ENCODE measurements around the gene MMP14.

DNA sequence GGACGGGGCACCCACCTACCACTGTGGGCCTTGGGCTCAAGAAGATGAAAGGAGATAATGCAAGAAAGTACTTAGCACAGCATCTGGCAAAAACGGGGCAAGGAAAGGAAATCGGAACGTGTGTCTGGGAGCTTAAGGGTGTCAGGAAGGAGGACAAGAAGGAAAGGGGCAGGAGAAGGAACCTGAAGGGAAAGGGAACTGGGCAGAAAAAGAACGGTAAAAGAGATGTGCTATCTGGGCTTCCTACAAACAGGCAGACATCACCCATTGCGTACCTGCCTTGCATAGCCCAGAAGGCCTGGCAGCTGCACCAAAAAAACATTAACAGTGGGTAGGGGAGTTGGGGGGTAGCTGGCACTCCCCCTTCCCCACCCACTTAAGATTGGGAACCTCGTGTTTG is 45.7 kb downstream of the MMP14 start:
- TF ChIP-seq POLR2AphosphoS5 (IDR thresholded peaks at IDR 0.05), result no peak
- TF ChIP-seq, protein P1, sequence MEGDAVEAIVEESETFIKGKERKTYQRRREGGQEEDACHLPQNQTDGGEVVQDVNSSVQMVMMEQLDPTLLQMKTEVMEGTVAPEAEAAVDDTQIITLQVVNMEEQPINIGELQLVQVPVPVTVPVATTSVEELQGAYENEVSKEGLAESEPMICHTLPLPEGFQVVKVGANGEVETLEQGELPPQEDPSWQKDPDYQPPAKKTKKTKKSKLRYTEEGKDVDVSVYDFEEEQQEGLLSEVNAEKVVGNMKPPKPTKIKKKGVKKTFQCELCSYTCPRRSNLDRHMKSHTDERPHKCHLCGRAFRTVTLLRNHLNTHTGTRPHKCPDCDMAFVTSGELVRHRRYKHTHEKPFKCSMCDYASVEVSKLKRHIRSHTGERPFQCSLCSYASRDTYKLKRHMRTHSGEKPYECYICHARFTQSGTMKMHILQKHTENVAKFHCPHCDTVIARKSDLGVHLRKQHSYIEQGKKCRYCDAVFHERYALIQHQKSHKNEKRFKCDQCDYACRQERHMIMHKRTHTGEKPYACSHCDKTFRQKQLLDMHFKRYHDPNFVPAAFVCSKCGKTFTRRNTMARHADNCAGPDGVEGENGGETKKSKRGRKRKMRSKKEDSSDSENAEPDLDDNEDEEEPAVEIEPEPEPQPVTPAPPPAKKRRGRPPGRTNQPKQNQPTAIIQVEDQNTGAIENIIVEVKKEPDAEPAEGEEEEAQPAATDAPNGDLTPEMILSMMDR (IDR thresholded peaks at IDR 0.05), result no peak

All from suprapubic skin (tissue), 3 donors.